T-helper 1 cell (primary cell): ENCODE data around the gene COPZ2.
"Not testable (repeated sequence)": the region's sequence is repeated elsewhere in the genome, so short reads cannot be mapped to it uniquely, and the experiment has no call there.

Source experiments
- DNase-seq, 5 donors: peaks; one replicate each; pipeline ENCODE4 v3.0.0-alpha.2; 2012 to 2020

Gene COPZ2

DNA sequence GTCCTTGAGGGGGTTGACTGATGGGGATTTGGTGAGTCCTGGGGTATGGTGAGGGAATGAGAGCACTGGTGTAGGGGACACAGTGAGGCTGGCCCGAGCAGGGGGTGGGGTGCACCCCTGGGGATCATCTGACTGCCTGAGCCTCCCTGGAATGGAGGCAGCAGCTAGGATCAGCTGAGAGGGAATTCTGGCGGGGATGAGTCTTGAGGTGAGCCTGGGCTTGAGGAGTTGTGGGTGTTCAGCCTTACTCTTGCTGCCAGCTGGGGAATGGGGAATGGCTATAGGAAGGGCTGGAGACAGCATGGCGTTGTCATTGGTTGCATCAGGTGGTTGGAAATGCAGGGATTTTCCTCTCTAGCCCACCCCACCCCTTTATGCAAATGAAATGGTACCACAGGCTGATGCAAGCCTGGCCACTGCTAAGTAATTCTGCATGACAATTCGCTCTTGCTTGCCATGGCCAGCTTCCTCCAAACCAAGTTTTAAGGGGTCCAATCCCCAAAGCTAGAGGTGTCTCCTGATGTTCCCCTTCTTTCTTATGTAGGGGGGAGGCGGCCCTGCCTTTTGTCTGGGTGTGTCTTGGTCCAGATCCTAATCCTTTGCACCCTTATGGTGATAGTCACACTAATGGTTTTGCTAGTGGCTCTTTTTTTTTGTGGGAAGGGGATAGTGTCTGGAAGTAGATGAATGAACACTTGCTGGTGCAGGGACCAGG lies 18.1 kb upstream of the COPZ2 start:
- DNase-seq: peak in 1 of 5 donors; percentile 87

DNA sequence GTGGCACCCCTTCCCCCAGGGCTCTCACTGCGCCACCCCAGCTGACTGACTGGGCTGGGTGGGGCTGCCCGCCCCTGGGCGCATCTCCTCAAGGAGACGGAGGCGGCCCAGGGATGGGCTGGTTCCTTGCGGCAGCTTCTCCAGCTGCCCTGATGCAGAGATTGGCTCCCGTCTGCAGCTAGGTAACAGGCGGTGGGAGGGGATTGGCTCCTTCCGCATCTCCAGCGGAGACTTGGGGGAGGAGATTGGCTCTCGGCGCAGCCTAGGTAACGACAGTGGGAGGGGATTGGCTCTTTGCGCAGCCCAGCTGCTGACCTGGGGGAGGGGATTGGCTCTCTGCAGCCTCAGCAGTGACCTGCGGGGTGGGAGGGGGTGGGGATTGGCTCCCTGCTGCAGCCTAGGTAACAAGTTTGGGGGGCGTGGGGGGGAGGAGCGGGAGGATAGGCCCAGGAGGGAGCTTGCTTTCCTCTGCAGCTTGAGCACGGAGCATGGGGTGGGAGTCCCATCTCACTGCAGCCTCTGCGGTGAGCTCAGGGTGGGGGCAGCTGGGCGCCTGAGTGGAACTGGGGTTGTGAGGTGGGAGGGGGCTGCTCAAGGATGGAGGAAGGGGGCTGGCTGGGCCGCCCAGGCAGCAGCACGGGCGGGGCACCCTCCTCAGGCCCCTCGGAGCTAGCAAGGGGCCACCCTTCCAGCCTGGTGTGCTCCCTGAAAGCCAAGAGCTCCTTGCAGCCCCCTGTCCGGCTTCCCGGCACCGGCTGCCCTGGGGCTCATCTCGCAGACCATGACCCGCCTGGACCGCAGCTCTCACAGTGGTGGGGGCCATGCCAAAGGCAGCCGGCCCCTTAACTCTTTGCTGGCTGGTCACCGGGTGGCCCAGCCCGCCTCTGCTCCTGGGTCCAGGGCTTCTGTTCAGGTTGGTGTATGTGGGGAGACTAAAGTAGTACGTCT lies 16.9 kb upstream of the COPZ2 start:
- no peak for DNase-seq

DNA sequence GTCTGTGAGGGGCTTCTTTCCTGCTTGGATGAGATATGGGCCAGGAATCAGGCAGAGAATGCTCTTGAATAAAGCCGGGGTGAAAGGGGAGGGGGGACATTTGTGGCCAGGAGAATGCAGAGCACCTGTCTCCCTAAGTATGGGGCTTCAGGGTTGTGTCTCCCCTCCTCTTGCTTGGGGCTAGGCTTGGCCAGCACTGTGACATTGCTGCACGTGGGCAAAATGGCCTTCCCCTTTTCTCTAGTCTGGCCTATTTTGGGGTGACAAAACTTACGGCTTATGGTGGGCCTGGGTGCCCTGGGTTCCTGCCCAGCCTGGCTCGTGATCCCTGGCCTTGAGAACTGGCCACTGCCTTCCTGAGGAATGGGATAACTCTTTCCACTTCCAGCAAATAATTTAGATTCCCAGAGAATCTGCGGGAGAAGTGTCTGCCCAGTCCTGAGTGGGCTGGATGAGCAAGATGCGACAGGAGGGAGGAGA lies 16.2 kb upstream of the COPZ2 start:
- no peak for DNase-seq

DNA sequence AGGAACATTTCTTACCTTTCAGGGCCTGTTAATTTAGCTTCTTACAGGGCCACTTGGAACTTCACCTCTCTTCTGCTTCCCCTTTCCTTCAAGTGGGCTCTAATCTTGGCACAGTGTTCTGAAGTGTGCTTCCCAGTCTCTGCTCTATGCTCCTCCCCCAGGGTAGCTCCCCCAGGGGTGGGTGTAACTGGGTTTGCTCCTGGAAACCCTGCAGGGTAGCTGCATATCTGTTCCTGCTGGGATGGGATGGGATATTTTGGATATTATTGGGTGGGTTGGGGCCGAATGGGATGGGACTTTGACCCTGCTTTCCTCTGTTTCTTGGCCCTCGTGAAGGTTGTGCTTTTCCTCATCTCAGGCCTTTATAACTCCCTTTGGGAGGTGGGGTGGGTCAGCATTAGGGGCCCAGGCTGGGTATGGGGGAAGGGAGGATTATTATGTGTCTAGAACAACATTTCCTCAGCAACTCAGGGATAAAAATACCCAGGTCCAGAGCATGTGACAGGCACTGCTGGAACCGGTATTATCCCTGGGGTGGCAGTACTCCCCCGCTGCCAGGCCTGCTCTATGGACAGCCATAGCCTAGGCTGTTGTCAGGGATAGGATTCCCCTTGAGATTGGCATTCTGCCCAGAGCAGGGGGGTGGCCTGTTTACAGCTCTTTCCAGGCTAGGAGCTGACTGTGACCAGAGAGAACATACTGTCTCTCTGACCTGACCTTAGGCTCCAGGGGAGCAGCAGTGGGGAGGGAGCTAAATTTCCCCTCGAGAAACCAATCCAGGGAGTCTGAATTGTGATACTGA lies 15.6 kb upstream of the COPZ2 start:
- no peak for DNase-seq

DNA sequence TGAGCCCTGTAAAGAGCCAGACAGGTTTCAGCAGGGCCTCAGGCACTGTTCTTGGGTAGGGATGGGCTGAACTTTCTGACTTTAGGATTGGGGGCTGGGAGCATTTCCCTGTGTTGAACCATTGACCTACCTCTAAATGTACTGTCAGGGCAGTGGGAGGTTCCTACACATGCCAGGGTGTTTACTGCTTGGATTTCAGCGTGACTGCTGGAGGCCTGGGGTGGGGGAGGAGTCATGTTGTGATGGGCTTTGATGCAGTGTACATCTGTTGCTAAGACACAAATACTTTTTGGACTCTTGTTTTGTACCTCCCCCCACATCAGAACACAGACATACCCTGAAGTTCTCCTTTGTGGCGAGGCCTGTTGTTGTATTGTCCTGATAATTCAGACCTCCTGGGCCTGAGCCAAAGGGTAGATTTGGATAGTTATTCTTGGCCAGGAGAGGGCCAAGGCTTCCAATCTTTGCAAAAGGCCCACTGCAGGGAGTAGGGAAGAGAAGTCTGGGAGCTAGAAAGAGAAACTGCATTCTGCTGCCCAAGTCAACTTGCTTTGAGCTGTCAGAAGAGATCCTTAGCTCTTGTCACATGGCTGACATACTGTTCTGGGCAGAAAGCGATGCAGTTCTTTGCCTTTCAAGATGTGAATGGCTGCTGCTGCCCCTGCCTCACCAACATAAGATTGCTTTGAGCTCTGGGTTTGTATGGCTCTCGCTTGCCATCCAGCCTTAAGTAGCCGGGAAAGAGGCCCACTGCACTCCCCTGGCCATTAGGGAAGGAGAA lies 14.3 kb upstream of the COPZ2 start:
- DNase-seq: no peak

DNA sequence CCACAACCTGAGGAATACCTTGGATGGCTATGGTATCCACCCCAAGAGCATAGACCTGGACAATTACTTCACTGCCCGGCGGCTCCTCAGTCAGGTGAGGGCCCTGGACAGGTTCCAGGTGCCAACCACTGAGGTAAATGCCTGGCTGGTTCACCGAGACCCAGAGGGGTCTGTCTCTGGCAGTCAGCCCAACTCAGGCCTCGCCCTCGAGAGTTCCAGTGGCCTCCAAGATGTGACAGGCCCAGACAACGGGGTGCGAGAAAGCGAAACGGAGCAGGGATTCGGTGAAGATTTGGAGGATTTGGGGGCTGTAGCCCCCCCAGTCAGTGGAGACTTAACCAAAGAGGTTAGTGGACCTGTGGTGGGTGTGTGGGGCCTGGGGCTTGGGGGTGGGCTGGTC lies 13.7 kb upstream of the COPZ2 start:
- DNase-seq: no peak

DNA sequence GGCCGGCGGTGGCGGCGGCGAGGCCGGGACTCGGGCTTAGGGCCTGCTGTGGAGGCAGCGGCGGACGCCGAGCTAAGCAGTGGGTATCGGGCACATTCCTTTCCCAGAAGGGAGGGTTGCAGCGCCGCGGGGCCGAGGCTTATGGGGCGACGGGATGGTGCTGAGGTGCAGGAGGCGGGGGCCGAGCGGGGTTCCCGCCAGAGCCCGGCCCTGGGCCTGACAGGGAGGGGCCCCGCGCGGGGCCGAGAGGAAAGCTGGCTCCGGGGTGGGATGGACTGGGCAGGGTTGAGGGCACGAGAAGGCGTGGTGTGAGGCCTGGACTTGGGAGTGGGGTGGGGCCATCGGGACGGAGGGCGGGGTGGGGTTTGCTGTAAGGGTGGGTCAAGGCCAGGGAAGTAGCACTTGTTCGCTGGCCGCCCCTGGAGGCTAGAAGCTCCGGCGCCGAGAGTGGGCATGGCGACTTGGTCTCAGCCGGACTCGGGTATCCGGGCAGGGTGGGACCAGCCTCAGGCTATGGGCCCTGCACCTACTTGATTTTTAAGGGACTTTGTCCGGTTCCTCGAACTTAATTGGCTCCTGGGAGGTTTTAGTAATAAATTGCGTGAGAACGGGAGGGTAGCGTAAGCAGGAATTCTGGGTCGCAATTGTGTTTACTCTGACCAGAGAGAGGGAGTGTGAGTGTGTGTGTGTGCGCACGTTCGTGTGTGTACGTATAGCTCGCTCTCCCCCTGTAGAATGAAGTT lies 11.0 kb upstream of the COPZ2 start:
- peak in 4 of 5 donors; percentile 21 to 52 (median 24) for DNase-seq

DNA sequence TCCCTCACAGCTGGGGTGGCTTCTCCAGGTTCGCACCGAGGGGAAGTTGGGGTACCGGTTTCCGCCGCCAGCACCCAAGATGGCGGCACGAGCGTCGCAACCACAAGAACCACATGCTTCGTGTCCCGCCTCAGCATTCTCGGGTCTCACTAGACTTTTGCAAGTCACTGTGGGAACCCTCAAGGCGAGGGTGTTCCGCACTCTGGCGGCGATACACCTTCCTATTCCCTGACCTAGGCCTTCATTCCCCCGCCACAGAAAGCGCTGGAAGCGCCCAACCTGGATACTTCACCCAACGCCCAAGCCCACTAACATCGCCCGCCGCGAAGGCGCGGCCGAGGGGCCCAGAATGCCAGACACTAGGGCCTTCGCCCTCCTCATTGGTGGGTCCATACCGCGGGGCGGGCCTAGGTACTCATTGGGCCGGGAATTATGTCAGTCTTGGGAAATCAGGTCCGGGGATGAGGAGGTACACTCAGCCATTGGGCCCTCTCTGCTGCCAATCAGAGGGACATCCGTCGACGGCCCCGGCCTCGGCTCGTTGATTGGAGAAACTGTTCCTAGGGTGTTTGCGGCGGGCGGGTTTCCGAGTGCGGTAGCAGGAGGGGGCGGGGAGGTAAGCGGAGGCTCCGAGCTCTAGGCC lies 10.3 kb upstream of the COPZ2 start, which contains the start of gene NFE2L1:
TSS of gene NFE2L1 (plus strand) at position 619 of the 643 bp plus-strand sequence. CDS start 2,760 bp downstream, outside the sequence.
- DNase-seq: peak; percentile 95 to 99 (median 97)

DNA sequence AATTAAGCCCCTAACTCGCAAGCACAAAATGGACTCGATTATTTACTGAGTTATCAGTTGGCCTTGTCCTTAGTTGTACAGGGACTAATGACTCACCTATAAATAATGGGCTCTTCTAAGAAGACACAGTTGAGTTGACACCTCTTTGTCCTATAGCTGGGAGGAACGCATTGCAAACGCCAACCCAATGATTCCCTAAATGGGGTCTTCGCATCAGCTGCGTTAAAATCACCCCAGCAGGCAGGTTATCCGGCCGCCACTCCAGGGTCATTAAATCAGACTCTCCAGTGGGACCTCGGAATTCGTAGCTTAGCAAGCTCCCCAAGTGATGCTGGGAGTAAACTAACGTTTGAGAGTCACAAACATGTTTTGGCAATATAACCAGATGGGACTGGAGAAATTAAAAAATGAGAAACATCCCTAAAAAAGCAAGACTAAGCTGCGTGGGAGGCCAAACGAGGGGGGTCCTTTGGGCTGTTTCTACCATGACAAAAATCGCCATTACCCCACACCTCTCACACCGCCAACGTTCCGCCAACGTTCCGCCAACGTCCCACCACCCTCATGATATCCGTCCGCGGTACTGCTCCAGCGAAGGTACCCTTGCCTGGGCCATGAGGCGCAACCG lies 9.6 kb upstream of the COPZ2 start:
- no peak for DNase-seq

DNA sequence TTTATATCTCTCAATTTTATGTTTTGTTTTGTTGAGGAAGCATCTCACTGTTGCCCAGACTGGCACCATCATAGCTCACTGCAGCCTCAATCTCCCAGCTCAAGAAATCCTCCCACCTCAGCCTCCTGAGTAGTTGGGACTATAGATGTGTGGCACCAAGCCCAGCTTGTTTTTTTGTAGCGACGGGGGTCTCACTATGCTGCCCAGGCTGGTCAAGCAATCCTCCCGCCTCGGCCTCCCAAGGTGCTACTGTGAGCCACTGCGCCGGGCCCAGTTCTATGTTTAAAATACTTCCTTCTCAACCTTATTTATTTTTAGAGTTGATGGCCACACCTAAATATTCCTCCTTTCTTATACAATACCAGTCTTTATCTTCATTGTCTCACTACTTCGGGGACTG lies 8.7 kb upstream of the COPZ2 start:
- no peak for DNase-seq

DNA sequence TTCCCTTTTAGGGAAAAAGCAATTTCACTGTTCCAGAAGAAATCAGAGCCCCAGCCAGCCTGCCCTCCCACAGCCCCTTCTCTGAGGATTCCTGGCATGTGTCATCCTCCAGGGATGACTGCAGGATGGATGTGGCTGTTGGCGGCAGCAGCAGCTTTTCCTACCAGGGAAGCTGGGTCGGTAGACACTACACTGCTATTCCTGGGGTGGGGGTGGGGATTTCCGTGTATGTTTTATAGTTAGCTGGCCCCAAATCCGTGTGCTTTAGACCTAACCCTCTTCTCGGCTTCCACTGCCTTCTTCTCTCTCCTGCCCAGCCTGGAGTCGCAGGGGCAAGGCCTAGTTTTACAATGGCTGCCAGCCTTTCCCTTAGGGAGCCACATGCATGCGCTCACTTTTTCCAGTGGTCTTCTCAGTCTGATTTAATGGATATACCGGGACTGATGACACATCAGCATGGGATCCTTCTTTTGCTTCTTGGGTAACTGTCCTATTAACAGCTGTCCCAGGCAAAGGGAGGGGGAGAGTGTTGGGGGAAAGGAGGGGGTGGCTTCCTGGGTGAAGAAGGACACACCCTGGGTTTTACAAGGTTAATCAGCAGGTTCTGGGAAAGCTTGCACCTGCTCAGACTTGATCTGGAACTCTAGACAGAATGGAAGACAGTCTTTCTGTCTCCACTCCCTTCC lies 7.9 kb upstream of the COPZ2 start:
- no peak for DNase-seq

DNA sequence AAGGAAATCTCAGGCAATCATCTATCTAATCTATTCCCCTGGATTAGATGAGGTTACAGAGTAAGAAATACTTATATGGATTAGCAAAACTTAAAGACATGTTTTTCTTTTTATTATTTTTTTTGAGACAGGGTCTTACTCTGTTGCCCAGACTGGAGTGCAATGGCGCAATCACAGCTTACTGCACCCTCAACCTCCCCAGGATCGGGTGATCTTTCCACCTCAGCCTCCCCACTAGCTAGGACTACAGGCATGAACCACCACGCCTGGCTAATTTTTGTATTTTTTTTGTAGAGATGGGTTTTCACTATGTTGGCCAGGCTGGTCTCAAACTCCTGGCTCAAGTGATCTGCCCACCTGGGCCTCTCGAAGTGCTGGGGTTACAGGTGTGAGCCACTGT lies 7.3 kb upstream of the COPZ2 start:
- DNase-seq: no peak

DNA sequence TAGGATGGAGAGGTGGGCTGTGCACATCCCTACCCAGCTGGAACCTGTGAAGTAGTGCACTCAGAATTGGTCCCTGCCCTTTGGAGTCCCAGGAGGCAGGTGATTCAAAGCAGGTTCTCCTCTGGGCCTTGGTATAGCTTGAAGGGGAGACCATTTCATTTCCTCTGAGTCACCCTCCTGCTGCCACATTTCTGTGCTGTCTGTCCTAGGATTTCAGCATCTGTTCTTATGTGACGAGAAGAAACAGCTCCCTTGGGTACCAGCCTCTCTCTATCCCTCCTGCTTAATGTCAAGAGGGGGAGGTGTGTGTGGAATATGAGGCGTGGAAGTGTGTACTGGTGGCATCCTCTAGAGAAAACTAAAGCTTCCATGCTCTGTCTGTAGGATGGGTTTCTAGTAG lies 5.6 kb upstream of the COPZ2 start:
- DNase-seq: no peak

DNA sequence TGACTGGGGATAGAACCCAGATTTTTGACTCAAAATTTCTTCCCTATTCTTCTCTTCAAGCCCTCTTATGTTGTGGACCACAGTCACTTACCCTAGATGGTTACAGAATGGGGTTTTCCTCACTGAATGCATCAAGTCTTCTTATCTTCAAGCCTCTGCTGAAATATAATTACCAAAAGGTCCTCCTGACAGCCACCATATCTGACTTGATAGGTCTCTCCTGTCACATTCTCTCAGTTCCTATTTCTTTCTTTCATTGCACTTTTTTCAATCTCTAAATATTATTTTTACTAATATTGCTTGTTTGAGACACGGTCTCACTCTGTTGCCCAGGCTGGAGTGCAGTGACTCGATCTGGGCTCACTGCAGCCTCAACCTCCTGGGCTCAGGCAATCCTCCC lies 1.1 kb upstream of the COPZ2 start:
- no peak for DNase-seq

DNA sequence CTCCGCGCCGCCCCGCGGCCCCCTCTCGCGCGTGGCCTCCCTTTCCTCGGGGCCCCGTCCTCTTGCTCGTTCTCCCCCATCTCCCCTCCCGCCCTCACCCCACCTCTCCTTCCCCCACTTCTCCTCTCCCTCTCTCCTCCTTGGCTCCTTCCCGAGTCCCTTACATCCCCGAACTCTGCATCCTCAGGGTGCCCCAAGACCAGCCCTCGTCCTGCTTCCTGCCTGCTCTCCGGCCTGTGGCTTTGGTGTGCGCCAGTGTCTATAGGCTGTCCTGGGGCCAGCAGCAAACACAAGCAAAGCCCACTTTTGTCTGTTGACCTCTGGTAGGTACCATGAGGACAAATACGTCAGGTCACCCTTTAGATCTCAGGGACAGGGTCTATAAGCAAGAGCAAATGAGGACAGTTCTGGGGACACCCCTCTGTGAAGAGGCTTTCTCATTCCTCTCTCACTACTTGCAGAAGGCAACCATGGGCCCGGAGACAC lies 284 bp upstream of the COPZ2 start:
- no peak for DNase-seq

DNA sequence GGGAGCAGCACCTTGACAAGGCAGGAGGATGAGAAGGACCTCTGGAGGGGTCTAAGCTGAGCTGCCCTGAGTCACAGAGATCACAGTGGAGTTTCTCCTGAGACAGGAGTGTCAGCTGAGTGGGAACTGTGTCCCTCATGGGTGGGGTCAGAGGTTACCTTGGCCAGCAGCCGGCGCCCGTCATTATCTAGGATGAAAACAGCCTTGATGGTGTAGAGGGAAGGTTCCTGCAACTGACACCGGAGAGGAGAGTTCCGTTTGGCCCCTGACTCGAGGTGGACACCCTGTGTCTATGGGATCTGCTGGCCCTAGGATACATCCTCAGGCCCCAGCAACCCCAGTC lies 933 bp downstream of the COPZ2 start:
- DNase-seq: no peak

DNA sequence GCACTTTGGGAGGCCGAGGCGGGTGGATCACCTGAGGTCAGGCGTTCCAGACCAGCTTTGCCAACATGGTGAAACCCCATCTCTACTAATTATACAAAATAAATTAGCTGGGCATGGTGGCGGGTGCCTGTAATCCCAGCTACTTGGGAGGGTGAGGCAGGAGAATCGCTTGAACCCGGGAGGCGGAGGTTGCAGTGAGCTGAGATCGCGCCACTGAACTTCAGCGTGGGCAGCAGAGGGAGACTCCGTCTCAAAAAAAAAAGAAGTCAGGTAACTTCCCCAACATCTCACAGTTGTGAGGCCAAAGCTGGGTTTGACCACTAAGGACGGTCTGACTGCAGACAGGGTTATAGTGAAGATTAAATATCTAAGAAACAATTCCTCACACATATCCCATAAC lies 2.9 kb downstream of the COPZ2 start:
- not testable (repeated sequence) for DNase-seq

DNA sequence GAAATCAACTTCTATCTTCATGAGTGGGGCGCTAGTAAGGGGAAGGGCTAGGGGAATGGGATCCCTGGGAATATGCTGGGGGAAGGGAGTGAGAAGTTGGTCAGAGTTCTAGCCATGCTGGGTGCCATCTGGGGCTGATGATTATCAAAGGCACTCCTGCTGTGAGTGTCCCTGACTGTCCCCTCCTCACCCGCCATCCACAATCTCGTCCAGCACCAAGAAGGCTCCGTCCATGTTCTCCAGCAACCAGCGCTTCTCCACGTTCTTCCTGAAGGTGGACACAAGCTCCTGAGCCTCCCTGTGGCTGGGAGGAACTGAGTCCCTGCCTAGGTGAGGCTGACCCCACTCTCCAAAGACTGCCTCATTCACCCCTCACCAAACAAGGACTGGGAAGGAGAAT lies 5.6 kb downstream of the COPZ2 start:
- no peak for DNase-seq

DNA sequence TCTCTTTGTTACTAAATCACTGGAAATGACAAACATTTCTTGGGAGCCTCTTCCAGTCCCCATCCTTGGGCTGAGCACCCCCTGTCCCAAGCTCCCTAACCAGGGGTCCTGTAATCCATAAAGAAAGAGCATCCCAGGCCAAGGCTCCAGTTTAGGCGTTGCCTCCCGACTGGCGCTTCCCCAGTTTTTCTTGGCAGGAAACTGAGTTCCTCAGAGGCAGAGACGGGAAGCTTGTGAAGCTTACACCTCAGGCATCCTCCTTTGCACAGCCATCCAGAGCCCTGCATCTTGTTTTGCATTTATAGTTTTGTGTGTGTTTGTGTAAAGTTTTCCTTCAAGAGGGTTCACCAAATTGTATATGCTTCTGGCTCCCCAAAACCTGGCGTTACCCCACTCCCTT lies 7.1 kb downstream of the COPZ2 start:
- no peak for DNase-seq

DNA sequence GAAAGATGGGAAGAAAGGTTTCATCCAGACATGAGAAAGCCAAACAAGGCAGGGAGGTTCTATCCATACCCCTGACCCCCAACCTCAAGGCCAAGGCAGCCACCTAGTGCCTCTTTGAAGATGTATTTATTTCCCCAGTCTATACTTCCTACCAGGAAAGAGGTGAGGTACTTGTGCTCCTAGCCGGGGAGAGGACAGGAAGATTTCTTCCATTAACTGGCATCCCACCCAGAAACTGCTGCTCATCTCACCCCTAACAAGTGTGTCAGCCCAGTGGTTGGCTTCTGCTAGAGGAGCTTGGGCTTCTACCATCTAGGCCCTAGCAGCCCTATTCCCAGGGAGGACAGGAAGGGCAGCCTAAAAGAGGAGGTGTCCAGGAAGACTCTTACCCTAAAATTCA lies 8.9 kb downstream of the COPZ2 start:
- no peak for DNase-seq
